Femur (tissue), 1 donor: ENCODE measurements around the gene ERBB4.

Experiments used
- DNase-seq: peaks from one replicate; pipeline ENCODE4 v3.0.0-alpha.2; 2017

Gene ERBB4

GRCh38 chr2:212427638-212428037 lies 111.0 kb downstream of the ERBB4 start:
- DNase-seq = no peak

- DNase-seq = no peak
Measured at GRCh38 chr2:212426637-212427412, 111.8 kb downstream of the ERBB4 start.

GRCh38 chr2:212424082-212424481 lies 114.5 kb downstream of the ERBB4 start:
- DNase-seq = no peak

GRCh38 chr2:212423089-212423488 lies 115.5 kb downstream of the ERBB4 start:
- no peak for DNase-seq

GRCh38 chr2:212421556-212422334 lies 116.9 kb downstream of the ERBB4 start:
- no peak for DNase-seq

- no peak for DNase-seq
Measured at GRCh38 chr2:212416086-212416485, 122.5 kb downstream of the ERBB4 start.

- DNase-seq = no peak
Measured at GRCh38 chr2:212414767-212415211, 123.8 kb downstream of the ERBB4 start.

- no peak for DNase-seq
Measured at GRCh38 chr2:212409560-212409959, 129.0 kb downstream of the ERBB4 start.

- DNase-seq = no peak
Measured at GRCh38 chr2:212408524-212408923, 130.1 kb downstream of the ERBB4 start.

- no peak for DNase-seq
Measured at GRCh38 chr2:212406716-212407115, 131.9 kb downstream of the ERBB4 start.

GRCh38 chr2:212402316-212402715 lies 136.3 kb downstream of the ERBB4 start:
- DNase-seq = no peak

GRCh38 chr2:212398316-212398715 lies 140.3 kb downstream of the ERBB4 start:
- no peak for DNase-seq

GRCh38 chr2:212392544-212392943 lies 146.1 kb downstream of the ERBB4 start:
- DNase-seq = no peak

- DNase-seq = no peak
Measured at GRCh38 chr2:212392043-212392442, 146.6 kb downstream of the ERBB4 start.

GRCh38 chr2:212387146-212387545 lies 151.5 kb downstream of the ERBB4 start:
- no peak for DNase-seq

GRCh38 chr2:212385241-212385640 lies 153.4 kb downstream of the ERBB4 start:
- no peak for DNase-seq

GRCh38 chr2:212384027-212384426 lies 154.6 kb downstream of the ERBB4 start:
- no peak for DNase-seq

GRCh38 chr2:212381428-212382102 lies 157.0 kb downstream of the ERBB4 start:
- DNase-seq = no peak

- DNase-seq = no peak
Measured at GRCh38 chr2:212379103-212379502, 159.5 kb downstream of the ERBB4 start.

- DNase-seq = no peak
Measured at GRCh38 chr2:212367431-212367830, 171.2 kb downstream of the ERBB4 start.

GRCh38 chr2:212364112-212364985 lies 174.3 kb downstream of the ERBB4 start:
- DNase-seq = no peak

GRCh38 chr2:212361174-212361756 lies 177.3 kb downstream of the ERBB4 start:
- no peak for DNase-seq
